ENCODE measurements around the gene OR8S1. TPM values are rescaled to one million over a fixed set of nuclear protein-coding genes. Genes with fewer than 3 reads are reported as not detected.

OR8S1 gene
- total and polyA plus RNA-seq, 2 of the 8 experiments (the other 6 are each of a cell fraction or from before 2014, with no cell fraction given): not detected

GRCh38 chr12:48486679-48487078 is 38.8 kb upstream of the OR8S1 start (continued):
- TF ChIP-seq CHD7 (IDR thresholded peaks at IDR 0.05; ENCODE audit: insufficient replicate concordance, low read length) (no peak), POLR2AphosphoS5 (IDR thresholded peaks at IDR 0.05; ENCODE audit: low read depth, low read length) (no peak), EGR1 (IDR thresholded peaks at IDR 0.05; ENCODE audit: borderline replicate concordance, low read depth, low read length) (no peak), CBX5 (IDR thresholded peaks at IDR 0.05; ENCODE audit: low read depth, low read length) (no peak), SP4 (IDR thresholded peaks at IDR 0.05; ENCODE audit: low read length) (no peak), KDM5A (IDR thresholded peaks at IDR 0.05; ENCODE audit: low read length) (no peak), HDAC6 (IDR thresholded peaks at IDR 0.05; ENCODE audit: low read depth, low read length) (no peak), TAF7 (optimal IDR thresholded peaks at IDR 0.05; ENCODE audit: borderline replicate concordance, low read depth, low read length) (no peak), BRCA1 (IDR thresholded peaks at IDR 0.05; ENCODE audit: low read depth, low read length) (no peak), ASH2L (IDR thresholded peaks at IDR 0.05; ENCODE audit: low read length) (no peak), ZNF274 (IDR thresholded peaks at IDR 0.05; ENCODE audit: borderline replicate concordance, extremely low read depth, low read length) (no peak), ATF3 (IDR thresholded peaks at IDR 0.05; ENCODE audit: insufficient read depth, low read depth, low read length) (no peak), SRF (IDR thresholded peaks at IDR 0.05; ENCODE audit: low read depth, low read length) (no peak)

Measured in H1 (cell line).